Measurements from ENCODE around the gene ELOVL1.

GRCh38 chr1:43354936-43355335, 12.9 kb downstream of the ELOVL1 start:
- TF ChIP-seq CTCF (IDR thresholded peaks at IDR 0.05; ENCODE audit: low read depth, low read length, poor library complexity, severe bottlenecking) (no peak), EZH2phosphoT487 (IDR thresholded peaks at IDR 0.05; ENCODE audit: borderline replicate concordance, low read length) (no peak)
